ENCODE data around the gene KCNJ11.

The KCNJ11 gene

DNA sequence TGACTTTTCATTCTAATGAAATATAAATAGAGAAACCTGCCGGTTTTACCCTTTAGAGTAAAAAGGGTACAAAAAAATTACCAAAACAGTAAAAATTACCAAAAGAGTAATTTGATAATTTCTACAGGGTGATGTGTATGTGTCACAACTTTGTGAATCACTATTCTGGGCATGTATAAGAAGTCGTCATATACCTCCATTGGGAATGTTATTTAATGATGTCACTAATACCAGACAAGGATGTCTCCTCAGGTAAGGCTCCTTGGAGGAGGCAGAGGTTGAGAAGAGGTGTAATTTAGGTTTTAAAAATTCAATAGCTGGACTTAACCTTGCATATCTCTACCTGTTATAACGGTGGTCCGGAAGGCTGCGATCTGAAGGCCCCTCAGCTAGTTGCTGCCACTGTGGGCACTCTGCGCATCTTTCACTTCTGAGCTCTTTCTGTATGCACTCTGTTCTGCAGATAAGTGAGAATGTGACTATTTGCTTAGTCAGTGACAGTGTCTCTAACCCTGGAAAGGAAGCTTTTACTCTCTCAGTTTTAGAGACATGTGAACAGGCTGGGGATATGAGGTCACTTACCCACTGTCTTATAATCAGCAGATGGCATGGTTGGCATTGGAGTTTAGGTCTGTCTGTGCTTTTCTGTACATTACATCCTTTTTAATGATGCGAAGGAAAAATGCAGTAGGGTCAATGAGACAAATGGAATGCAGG, 37.8 kb downstream of the KCNJ11 start:
- TF ChIP-seq, protein P1, sequence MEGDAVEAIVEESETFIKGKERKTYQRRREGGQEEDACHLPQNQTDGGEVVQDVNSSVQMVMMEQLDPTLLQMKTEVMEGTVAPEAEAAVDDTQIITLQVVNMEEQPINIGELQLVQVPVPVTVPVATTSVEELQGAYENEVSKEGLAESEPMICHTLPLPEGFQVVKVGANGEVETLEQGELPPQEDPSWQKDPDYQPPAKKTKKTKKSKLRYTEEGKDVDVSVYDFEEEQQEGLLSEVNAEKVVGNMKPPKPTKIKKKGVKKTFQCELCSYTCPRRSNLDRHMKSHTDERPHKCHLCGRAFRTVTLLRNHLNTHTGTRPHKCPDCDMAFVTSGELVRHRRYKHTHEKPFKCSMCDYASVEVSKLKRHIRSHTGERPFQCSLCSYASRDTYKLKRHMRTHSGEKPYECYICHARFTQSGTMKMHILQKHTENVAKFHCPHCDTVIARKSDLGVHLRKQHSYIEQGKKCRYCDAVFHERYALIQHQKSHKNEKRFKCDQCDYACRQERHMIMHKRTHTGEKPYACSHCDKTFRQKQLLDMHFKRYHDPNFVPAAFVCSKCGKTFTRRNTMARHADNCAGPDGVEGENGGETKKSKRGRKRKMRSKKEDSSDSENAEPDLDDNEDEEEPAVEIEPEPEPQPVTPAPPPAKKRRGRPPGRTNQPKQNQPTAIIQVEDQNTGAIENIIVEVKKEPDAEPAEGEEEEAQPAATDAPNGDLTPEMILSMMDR (IDR thresholded peaks at IDR 0.05): no peak

DNA sequence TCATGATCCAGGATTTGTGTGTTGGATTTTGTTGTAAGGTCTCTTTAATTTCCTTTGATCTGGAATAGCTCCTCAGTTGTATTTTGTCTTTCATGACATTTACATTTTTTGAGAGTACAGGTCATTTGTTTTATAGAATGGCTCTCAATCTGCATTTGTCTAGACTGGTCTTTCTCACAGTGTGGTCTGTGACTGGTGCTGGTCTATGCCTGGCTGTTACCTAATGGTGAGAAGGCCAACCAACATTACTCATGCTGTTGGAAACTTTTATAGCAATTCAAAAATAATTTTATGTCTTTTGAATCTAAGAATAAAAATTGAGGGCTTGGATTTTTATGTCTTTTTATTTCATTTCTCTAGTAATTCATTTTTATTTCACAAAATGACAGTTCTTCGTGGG, 40.8 kb downstream of the KCNJ11 start:
- TF ChIP-seq, protein P1 (IDR thresholded peaks at IDR 0.05): no peak

DNA sequence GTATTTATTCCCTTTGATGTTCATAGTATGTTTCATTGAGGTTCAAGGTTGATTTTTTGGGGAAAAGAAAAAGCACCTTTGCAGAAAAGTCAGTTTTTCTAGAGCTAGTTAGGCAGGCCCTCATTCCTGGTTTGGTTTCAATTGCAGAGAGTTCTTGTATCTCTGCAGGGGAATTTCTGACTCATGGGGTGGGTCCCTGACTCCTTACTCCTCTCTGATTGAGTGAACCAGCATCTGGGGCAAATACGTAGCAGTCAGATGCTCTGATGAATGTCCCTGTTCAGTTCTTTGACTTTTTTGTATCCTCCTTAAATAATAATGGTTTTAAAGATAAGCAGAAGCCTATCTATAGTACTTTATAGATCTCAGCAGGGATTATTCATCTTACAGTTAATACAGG, 44.6 kb downstream of the KCNJ11 start:
- TF ChIP-seq, protein P1 (IDR thresholded peaks at IDR 0.05): no peak

DNA sequence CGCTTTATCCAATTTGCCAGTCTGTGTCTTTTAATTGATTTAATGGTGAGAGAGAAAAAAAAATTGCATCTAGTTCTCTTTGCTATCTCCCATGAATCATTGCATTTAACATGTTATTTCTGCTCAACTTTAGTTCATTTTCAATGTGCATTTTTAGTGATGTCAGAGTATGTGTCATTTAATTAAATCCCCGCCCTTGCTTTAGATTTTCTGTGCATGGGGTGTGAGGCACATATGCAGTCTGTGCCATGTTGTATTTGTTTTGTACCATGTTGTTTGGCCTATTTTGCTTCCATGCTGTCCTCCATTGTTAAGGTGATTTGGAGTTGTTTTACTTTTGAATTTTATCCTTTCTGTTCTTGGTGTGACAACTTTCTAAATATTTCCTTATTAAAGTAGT, 45.2 kb downstream of the KCNJ11 start:
- TF ChIP-seq, protein P1 (IDR thresholded peaks at IDR 0.05): no peak
